ENCODE measurements around the gene MRPL43.

MRPL43 gene

DNA sequence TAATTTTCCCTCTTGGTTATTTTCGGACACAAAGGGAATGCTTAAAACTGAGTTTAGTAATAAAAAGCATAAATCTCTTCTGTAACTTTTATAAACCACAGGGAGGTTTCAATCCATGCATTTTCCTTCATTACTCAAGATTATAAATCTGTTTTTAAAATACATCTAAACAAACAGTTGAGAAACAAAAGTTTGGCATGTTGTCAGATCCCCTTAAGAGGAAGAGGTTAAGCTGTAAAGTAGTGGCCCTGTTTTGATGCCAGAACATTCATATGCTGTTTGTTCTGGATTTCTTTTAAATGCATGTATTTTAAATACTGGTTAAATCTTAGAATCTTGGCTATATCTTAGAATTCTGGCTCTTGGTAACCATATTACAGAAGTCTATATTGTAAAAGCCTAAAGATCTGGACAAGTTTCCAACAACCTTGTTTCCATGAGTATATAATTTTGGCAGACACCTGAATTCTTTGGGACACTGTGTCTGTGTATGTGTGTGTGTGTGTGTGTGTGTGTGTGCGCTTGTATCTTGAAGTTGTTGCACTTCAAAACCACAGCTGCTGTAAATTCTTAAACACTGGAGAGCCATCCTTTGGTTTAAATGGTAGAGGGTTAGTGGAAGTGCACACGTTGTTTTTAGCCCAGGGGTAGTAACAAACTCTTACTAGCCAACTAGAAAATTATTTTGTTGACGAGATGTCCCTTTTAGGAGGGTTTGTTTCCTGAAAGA, 24.8 kb downstream of the MRPL43 start:
- DNase-seq, result no peak

DNA sequence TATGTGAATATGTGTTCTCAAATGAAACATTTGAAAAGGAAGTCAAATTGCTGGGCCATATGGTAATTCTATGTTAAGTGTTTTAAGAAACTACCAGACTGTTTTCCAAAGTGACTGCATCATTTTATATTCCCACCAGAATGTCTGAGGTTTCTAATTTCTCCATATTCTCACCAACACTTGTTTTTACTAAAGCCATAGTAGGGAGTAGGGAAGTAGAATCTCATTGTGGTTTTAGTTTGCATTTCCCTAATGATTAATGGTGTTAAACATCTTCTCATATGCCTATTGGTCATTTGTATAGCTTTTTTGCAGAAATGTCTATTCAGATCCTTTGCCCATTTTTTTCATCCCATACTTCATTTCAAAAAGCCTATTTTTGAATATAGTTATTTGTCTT, 27.0 kb downstream of the MRPL43 start:
- DNase-seq, result no peak

DNA sequence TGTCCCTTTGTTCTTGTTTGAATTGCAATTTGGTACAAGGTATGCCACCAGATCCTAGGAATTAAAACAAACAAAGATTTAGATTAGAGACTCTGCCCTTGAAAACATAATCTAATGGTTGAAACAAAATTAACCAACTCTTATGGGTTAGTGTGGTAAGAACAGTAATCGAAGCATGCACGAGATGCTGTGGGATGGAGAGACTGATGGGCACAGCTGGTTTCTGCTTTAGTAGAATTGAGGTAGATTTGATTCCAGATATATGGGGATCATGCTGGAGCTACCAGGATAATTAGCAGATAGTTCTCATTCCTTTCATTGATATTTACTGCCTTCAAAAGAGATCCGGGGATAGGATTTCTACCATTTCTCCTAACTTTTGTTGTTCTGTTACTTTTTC, 38.4 kb downstream of the MRPL43 start:
- DNase-seq, result no peak

DNA sequence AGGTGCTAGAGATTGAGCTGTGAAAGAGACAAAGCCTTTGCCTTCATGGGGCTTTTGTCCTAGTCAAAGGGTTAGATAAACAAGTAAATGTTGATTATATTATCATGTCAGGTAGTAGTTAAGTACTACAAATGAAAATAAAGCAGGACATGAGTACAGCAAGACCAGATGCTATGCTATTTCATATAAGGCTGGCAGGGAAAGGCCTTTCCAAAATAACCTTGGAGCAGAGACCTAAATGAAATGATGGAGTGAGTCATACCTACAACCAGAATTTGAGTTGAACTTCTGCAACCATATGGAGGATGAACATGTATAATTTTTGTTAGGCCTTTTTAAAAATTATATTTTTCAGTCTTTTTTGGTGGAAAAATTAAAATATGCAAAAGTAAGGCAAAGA, 41.5 kb downstream of the MRPL43 start:
- DNase-seq, result no peak

DNA sequence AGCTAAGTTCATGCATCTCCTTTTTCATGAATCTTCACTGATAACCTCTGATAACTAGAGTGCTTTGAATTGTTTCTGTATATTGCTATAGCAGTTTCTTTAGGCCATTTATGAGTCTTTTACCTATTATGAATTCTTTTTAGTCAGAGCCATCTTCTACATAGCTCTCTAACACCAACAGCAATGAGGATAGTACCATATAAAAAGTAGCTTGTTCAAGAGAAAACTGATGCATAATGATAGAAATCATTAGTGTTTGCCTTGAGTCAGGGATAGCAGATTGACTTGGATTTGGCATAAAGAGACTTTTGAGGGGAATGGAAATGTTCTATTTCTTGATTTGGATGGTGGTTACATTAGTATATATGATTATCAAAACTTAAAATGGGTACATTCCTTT, 43.8 kb downstream of the MRPL43 start:
- no peak for DNase-seq

DNA sequence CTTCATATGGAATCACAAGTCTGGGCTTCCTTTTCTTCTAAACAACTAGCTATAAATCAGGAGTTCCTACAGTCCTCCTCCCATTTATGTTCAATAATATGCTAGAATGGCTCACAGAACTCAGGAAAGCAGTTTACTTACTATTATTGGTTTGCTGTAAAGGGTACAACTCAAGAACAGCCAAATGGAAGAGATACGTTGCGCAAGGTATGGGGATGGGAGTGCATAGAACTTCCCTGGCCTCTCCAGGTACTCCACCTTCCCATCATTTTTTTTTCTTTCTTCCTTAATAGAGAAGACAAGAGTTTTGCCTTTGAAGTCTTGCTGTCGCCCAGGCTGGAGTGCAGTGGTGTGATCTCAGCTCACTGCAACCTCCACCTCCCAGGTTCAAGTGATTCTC, 45.1 kb downstream of the MRPL43 start:
- no peak for DNase-seq

DNA sequence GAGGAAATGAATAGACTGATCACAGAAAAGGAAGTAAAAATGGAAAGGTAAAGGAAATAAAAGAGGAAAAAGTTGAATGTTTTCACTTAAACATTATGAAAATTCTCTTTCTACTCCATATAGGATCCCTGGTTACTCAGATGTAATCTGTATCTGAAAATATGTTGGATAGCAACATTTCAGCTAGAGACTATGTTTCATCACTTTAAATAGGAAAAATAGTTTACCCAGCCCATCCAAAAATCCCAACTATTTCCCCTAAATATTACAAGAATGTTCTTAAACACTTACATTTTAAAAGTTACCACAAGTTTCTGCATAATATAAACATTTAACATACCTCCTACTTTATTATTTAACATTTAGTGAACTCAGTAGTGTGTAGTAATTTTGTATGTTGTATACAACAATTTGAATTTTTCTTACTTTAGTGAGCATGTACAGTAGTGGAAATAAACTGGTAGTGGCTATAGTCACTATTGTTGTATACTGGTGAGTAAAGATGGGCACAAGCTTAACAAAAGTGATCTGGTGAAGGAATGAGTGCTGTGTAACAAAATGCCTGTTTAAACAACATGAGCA, 47.4 kb downstream of the MRPL43 start:
- DNase-seq, result no peak

Measured in NCI-H2107 (cell line).